Measurements from ENCODE around the gene SLC7A10.

DNA sequence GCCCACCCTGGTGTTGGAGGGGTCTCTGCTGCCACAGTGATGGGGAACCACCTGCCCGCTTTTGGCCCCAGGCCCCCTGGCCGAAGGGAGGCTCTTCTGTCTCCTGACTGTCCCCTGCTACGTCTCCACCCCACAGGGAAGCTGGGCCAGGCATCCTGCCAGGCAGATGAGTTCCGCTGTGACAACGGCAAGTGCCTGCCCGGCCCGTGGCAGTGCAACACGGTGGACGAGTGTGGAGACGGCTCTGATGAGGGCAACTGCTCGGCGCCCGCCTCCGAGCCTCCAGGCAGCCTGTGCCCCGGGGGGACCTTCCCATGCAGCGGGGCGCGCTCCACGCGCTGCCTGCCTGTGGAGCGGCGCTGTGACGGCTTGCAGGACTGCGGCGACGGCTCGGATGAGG, 20.5 kb downstream of the SLC7A10 start:
- TF ChIP-seq CTCF (IDR thresholded peaks at IDR 0.05) (no peak), POLR2A (IDR thresholded peaks at IDR 0.05) (no peak)
